Choroid plexus epithelial cell (primary cell): ENCODE measurements around the gene LUZP1.
"Not testable (repeated sequence)": the region's sequence is repeated elsewhere in the genome, so short reads cannot be mapped to it uniquely, and the experiment has no call there.

Experiments
- DNase-seq: peaks from one replicate; pipeline ENCODE4 v3.0.0-alpha.2; 2010; ENCODE audit warnings: low read depth
- H3K4me3 ChIP-seq: 2 replicates; pipeline ENCODE4 v1.5.1; 2011; ENCODE audit warnings: low read depth, mild to moderate bottlenecking, control low read depth, low read length, moderate library complexity
- TF ChIP-seq, protein P1 (sequence below): conservative IDR thresholded peaks from 2 replicates; pipeline ENCODE4 v1.5.1; 2011; ENCODE audit warnings: low read depth, mild to moderate bottlenecking, control low read depth, inconsistent platforms, low read length, moderate library complexity

The LUZP1 gene

DNA sequence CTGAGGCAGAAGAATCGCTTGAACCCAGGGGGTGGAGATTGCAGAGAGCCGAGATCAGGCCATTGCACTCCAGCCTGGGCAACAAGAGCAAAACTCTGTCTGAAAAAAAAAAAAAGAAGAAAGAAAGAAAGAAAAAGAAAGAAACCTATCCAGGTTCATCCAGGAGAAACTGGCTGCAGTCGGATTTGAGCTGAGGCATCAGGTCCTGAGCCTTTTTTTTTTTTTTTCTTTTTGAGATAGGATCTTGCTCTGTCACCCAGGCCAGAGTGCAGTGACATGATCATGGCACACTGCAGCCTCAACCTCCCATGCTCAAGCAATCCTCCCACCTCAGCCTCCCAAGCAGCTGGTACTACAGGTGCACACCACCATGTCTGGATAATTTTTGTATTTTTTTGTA lies 22.5 kb upstream of the LUZP1 start:
- no peak for DNase-seq
- TF ChIP-seq, protein P1, sequence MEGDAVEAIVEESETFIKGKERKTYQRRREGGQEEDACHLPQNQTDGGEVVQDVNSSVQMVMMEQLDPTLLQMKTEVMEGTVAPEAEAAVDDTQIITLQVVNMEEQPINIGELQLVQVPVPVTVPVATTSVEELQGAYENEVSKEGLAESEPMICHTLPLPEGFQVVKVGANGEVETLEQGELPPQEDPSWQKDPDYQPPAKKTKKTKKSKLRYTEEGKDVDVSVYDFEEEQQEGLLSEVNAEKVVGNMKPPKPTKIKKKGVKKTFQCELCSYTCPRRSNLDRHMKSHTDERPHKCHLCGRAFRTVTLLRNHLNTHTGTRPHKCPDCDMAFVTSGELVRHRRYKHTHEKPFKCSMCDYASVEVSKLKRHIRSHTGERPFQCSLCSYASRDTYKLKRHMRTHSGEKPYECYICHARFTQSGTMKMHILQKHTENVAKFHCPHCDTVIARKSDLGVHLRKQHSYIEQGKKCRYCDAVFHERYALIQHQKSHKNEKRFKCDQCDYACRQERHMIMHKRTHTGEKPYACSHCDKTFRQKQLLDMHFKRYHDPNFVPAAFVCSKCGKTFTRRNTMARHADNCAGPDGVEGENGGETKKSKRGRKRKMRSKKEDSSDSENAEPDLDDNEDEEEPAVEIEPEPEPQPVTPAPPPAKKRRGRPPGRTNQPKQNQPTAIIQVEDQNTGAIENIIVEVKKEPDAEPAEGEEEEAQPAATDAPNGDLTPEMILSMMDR = no peak
- no peak overlapping the region for H3K4me3 ChIP-seq

DNA sequence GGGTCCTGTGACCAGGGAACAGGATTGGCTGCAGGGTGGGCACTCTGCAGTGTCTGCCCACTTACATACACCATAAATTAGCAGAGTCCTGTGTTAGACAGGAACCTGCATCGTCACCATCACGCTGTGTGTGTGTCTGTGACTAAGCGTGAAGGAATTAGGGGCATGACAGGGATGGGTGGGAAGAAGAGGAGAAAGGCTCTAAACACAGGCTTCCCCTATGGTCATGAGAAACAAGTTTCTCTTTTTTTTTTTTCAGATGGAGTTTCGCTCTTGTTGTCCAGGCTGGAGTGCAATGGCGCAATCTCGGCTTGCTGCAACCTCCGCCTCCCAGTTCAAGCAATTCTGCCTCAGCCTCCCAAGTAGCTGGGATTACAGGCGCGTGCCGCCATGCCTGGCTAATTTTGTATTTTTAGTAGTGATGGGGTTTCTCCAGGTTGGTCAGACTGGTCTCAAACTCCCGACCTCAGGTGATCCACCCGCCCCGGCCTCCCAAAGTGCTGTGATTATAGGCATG lies 20.3 kb upstream of the LUZP1 start:
- DNase-seq = peak; percentile 98
- H3K4me3 ChIP-seq = not testable (repeated sequence)

DNA sequence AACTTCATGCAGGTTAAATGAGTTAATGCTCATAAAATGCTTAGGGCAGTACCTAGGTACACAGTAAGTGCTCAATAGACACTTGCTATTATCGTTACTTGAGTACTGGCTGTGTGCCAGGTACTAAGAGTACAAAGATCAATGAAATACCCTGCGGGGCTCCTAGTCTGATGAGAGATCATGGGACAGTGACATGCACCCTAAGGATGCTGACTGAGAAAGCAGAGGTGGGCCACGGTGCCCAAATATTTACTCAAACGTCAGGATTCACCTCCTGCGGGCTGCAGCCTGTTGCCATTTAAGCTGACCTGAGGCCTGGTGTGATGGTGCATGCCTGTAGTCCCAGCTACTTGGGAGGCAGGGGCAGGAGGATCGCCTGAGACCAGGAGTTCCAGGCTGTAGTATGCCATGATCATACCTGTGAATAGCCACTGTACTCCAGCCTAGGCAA lies 19.8 kb upstream of the LUZP1 start:
- TF ChIP-seq, protein P1 = no peak
- H3K4me3 ChIP-seq = no peak overlapping the region
- peak; percentile 25 for DNase-seq

DNA sequence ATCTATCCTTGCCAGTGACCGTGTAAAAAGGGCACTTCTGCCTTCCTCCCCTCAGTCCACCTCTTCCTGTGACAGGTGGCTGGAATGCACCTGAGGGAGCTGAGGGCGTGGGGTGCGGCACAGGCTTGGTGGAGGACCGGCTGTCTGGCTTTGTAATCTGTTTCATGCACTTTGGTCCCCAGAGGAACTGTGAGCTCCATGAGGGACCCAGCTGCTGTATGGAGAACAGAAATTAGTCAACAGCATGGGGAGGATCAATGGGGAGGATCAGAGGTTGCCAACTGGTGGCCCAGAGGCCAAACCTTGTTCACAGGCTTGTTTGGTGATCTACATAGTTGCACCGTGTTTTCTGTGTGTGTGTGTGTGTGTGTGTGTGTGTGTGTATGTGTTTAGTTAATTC lies 19.0 kb upstream of the LUZP1 start:
- no peak for DNase-seq
- H3K4me3 ChIP-seq = no peak overlapping the region
- TF ChIP-seq, protein P1 = no peak

DNA sequence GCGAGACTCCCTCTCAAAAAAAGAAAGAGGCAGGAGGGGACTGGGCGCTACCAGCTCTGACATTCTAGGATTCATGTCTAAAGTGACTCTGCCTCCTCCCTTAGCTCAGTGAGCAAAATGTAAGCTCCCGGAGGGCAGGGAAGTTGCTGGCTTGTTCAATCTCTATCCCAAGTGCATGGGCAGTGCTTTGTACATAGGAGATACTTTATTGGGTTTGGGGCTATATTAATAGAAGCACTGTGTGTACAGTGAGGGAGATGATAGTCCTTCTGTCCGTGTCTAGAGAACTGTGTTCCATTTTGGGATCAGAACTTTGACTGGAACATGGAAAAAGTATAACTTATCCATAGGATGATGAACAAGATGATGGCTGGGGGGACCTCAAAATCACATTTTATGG lies 16.7 kb upstream of the LUZP1 start:
- DNase-seq = no peak
- TF ChIP-seq, protein P1 = no peak
- H3K4me3 ChIP-seq = no peak overlapping the region

DNA sequence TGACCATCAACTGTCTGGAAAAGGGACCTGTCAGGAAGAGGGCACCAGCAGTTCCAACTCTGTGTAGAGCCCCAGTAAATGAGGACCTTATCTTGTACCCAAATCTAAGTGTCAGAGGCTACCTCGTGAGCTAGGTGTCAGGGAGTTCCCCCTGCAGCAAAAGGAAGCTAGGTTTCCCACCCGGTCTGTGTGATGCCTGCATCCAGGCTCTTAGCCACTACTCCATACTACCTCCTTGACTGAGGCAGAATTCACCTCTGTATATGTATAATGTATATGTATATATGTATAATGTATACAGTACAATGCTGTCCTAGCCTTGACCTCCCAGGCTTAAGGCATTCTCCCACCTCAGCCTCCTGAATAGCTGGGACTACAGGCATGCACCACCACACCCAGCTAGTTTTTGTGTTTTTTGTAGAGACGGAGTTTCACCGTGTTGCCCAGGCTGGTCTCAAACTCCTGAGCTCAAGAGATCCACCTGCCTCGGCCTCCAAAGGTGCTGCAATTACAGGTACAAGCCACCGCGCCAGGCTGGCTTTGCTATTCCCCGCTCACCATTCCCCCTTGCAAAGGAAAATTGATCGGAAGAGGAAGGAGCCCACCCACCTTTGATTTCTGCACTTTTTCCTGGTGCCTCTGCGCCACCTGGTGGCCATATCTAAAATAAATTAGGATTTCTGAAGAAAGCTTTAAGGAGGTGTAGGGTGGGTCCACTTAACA lies 15.7 kb upstream of the LUZP1 start:
- DNase-seq = peak; percentile 57
- peak overlapping the region; percentile 47 for H3K4me3 ChIP-seq
- TF ChIP-seq, protein P1 = peak; percentile 77

DNA sequence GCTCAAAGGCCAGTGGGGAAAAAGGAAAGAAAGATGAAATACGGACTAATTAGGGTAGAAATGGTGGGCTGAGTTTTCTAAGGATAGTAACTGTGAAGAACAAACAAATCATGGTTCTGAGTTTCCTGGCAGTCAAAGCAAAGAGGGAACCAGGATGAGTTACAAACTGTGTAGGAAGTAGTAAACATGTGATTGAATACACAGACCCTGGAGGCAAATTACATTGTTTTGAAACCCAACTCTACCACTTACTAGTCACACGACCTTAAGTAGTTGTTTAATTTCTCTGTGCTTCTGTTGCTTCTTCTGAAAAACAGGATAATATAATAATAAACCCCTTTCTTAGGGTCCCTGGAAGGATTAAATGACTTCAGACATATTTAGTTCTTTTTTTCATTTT lies 11.2 kb upstream of the LUZP1 start:
- no peak for DNase-seq
- H3K4me3 ChIP-seq = no peak overlapping the region
- TF ChIP-seq, protein P1 = no peak
